HG02840 (cell line): ENCODE results near the gene NAAA.
"Not testable (repeated sequence)": the region's sequence is repeated elsewhere in the genome, so short reads cannot be mapped to it uniquely, and the experiment has no call there.

Experiments
- ATAC-seq: cut with Tn5 transposase; IDR thresholded peaks from one replicate; pipeline ENCODE4 v1.9.1; 2021; ENCODE audit warnings: mild to moderate bottlenecking, moderate library complexity, moderate number of reproducible peaks; ENCODE audit not compliant: unreplicated experiment, low FRiP score

NAAA gene

GRCh38 chr4:75940692-75941253 lies at the start of gene NAAA:
NAAA (minus strand) TSS chr4:75941013; CDS start chr4:75940949, 64 bp downstream.
- ATAC-seq, result peak; percentile 85

DNA sequence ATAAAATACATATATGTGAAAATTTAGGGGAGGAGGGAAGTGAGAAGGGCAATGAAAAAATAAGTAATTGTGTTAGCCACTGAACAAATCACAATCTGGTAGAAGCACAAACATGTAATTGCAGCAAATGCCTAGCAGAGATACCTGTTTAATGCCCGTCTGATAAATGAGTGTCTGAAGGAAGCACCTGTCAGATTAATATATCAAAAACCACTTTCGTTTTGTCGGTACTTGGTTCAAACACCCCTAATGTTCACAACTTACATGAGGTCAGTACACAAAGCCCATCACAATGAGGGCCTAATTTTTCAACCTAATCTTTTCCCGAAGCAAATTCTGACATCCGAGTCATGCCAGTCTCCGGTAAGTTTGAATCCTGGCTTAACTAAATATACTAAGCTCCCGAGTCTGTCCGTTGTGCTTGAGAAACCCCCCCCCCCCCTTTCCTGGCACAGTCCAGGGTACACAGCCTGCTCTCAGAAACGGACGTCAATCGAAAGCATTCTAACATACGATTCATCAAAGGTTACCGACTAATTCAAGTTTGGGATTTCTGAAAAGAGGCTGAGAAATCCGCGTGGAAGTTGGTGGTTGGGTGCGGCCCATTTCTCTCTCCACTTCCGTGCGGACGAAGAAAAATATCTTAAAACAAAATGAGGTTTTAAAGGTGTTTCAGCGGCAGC lies 49.2 kb upstream of the NAAA start:
- no peak for ATAC-seq

- no peak for ATAC-seq
These were observed 44.3 kb upstream of the NAAA start for GRCh38 chr4:75985116-75985515.

- ATAC-seq, result no peak
These were observed 39.8 kb upstream of the NAAA start for GRCh38 chr4:75980576-75980975.

DNA sequence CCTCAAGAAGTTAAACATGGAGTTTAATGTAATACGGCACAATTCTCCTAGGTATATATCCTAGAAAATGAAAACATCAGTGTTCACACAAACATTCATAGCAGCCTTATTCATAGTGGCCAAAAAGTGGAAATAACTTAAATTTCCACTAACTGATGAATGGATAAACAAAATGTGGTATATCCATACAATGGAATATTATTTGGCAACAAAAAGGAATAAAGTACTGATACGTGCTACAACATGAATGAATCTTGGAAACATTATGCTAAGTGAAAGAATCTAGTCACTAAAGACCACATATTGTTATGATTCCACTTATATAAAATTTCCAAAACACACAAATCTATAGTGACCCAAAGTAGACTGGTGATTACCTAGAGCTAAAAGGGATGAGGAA lies 35.4 kb upstream of the NAAA start:
- no peak for ATAC-seq

DNA sequence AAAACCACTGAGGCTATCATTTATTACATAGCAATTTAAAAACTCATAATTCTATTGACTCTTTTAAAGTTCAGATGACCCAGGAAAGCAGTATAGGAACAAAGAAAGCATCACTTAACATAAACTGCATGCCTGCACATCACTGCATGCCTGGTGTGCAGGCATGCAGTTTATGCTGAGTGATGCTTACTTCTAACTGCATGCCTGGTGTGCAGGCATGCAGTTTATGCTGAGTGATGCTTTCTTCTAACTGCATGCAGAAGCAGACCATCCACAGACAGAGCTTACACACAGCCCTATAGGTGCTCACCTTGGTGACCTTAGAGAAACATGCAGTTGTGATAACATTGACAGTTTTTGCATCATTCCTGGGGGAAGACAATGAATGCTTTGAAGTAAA lies 33.0 kb upstream of the NAAA start:
- ATAC-seq, result no peak

DNA sequence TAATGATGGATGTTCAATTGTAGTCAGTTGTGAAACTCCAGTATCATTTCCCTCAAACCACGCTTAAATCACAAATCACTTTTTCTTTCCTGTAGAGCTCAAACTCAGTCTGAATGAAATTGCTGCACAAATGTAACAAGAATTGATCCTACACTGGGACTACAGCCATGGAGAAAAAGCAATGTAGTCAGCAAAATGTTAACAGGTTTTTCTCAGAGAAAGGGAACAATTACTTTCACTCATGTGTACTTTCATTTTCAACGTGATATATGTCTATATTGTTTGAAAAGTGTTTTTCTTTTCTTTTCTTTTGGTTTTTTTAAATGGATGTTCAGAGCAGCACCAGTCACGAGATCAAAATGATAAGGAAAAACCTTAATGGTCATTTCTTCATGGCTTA lies 27.3 kb upstream of the NAAA start:
- no peak for ATAC-seq

DNA sequence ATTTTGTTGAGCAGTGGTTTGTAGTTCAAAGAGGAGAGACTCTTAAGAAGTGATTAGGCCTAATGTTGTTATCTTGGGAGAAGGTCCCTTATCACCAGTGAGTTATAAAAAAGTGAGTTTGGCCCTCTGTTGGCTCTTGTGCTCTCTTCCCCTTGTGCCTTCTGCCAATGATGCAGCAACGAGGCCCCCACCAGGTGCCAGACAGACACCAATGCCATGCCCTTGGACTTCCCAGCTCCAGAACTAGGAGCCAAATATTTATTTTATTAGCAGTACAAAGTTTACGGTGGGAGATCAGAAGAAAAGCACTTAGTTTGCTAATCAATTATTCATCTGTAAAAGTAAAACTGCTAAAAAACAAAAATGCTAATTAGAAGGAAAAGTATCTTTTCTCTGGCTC lies 22.7 kb upstream of the NAAA start:
- ATAC-seq, result no peak

DNA sequence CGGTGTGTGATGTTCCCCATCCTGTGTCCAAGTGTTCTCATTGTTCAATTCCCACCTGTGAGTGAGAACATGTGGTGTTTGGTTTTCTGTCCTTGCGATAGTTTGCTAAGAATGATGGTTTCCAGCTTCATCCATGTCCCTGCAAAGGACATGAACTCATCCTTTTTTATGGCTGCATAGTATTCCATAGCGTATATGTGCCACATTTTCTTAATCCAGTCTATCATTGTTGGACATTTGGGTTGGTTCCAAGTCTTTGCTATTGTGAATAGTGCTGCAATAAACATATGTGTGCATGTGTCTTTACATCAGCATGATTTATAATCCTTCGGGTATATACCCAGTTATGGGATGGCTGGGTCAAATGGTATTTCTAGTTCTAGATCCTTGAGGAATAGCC lies 21.3 kb upstream of the NAAA start:
- not testable (repeated sequence) for ATAC-seq

DNA sequence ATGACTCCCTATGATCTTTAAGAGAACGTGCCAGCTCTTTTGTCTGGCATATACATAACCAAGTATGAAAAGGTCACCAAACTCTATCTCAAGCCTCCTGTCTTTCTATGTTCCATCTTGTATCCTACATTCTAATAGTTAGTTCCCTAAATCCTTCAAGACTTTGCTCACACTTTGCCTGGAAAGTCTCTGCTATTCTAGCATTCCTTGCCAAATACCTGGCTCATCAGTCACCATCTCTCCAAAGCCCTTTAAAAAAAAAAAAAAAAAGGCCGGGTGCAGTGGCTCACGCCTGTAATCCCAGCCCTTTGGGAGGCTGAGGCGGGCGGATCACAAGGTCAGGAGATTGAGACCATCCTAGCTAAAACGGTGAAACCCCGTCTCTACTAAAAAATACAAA lies 17.7 kb upstream of the NAAA start:
- ATAC-seq, result not testable (repeated sequence)

DNA sequence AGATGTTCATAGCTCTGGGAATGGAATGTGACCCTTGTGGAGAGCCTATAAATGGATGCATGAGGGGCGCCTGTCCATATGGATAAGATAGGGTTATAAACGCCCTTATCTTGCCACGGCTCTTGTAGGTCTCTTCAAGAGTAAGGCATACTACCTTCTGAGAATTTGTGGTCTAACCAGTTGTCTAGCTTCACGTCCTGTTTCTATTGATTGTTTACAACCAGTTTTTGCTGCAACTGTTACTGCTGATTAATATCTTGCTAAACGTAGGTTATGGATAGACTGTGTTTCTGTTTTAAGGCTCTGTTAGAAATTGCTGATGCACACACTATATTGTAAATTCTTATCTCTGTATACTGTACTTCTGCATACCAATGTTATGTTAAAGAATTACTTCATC lies 14.0 kb upstream of the NAAA start:
- not testable (repeated sequence) for ATAC-seq

GRCh38 chr4:75953509-75953908 lies 12.7 kb upstream of the NAAA start:
- ATAC-seq, result no peak

GRCh38 chr4:75950213-75950815 lies 9.5 kb upstream of the NAAA start:
- ATAC-seq, result no peak

GRCh38 chr4:75948822-75949444 lies 8.1 kb upstream of the NAAA start:
- peak; percentile 74 for ATAC-seq

GRCh38 chr4:75939890-75940691 lies 722 bp downstream of the NAAA start:
- ATAC-seq, result peak; percentile 53

- ATAC-seq, result no peak
These were observed 5.2 kb downstream of the NAAA start for GRCh38 chr4:75935628-75936027.

DNA sequence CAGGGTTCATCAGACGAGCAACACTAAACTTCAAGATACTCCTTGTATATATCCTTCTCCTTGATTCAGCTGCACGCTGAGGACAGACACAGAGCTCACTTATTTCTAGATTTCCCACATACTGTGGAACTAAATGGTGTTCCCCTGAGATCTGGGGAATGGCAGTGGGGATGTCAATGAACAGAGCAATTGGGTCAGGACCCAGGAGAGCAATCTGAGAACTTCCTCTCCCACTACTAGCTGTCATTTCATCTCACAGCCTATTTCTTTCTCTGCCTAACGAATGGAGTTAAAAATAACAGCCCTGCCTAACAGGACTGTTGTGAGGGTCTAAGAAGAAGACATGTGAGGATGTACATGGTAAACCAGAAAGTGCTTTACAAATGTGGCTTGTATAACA lies 10.7 kb downstream of the NAAA start:
- no peak for ATAC-seq

DNA sequence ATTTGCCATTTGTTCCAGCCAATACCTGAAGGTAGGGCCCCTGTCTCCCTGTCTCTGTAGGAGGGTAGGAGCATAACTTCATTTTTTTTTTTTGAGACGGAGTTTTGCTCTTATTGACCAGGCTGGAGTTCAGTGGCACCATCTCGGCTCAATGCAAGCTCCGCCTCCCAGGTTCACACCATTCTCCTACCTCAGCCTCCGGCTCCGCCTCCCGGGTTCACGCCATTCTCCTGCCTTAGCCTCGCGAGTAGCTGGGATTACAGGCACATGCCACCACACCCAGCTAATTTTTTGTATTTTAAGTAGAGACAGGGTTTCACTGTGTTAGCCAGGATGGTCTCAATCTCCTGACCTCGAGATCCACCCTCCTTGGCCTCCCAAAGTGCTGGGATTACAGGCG lies 15.9 kb downstream of the NAAA start:
- ATAC-seq, result not testable (repeated sequence)

DNA sequence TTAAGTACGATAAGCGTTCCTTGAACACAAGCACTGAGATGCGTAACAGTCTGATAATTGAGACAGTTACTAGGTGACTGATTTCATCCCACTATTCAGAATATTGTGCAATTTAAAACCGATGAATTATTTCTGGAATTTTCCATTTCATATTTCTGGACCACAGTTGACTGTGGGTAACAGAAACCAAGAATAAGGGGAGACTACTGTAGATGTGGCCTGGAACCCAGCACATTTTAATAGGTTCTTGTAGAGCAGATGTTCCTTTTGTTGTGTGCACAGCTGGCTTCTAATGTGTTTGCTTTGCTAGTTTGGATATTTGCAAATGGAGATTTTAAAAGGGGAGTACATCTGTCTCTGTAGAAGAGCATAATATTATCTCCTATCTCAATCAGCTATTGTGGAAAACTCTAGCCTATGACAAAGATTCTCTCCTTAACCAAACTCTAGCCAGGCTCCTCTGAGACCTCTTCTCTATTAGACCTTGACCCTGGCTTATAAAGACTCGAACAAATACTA lies 16.4 kb downstream of the NAAA start:
- no peak for ATAC-seq

DNA sequence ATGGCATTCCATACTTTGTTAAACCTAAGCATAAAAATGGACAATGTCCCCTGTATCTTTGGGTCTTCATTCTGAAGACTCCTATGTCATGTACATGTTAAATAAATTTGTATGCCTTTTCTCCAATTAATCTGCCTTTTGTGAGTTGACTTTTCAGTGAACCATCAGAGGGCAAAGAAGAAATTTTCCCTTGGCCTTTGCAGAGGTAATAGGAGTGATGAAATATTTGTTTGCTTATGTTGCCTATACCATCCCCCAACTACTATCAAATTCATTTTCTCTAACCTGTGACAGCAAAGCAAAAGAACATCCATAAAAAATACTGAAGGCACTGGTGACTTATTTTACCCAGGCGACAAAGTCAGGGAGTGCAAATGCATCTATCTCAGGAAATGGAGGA lies 18.2 kb downstream of the NAAA start:
- ATAC-seq, result no peak

- no peak for ATAC-seq
These were observed 18.9 kb downstream of the NAAA start for GRCh38 chr4:75921910-75922309.
